Tongue (tissue), 2 donors: Measurements from ENCODE around the gene BCAS3. TPM values are rescaled to one million over a fixed set of nuclear protein-coding genes. Genes with fewer than 3 reads are reported as not detected.
"Not testable (repeated sequence)": the region's sequence is repeated elsewhere in the genome, so short reads cannot be mapped to it uniquely, and the experiment has no call there.

Experiments
- DNase-seq: peaks from one replicate; pipeline ENCODE4 v3.0.0-alpha.2; 2015
- total RNA-seq: library from RNA; depleted of rRNA; stranded (reverse); fragments of >200 nt; gene quantifications from one replicate; pipeline ENCODE4 v1.2.3, GENCODE V29; 2014

The BCAS3 gene
- total RNA-seq, 1 donor from 2014 or later: 40.2 TPM

DNA sequence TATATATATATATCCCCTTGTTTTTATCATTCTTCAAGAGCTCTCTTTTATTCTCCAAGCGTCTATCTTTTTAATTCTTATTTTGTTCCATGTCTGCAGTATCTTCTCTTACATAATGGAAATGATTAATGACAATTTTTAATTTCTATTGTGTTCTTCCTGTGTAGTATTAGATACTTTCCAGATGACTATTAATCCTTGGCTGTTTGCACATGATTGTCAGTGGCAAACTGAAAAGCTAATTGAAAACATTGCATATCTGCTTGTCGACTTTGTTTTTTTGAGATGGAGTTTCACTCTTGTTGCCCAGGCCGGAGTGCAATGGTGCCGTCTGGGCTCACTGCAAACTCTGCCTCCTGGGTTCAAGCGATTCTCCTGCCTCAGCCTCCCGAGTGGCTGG lies 124.7 kb downstream of the BCAS3 start:
- DNase-seq: no peak

DNA sequence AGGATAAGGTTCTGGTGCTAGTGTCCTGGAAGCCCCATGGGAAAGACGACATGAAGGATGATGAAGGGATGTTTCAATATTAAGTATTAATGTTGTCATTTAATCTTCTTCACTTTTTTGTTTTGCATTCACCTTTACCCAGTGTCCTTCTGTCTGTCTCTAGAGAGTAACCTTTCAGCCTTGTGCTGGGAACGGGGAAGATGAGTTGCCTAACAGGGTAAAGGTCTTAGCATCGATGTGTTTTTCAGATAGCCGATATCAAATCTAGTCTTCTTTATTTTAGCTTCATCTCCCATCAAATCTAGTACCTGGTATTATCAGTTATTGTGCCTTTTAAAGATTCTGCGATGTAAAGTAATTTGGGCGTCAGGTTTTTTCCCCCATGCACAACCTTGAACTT lies 125.4 kb downstream of the BCAS3 start:
- DNase-seq: no peak

DNA sequence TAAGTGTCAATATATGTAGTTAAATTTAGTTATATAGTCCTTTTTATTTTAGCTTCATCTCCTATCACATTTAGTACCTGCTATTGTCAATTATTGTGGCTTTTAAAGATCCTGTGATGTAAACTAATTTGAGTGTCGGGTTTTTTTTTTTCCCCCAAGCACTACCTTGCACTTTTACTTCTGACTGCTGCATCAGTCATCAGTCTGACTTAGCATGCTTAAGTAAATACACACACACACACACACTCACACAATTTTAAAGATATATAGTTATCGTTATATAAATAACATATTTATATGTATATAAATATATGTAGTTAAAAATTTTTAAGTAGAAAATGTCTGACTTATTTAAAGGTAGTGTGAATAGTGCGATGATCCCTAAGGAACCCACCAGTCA lies 127.2 kb downstream of the BCAS3 start:
- DNase-seq: no peak

DNA sequence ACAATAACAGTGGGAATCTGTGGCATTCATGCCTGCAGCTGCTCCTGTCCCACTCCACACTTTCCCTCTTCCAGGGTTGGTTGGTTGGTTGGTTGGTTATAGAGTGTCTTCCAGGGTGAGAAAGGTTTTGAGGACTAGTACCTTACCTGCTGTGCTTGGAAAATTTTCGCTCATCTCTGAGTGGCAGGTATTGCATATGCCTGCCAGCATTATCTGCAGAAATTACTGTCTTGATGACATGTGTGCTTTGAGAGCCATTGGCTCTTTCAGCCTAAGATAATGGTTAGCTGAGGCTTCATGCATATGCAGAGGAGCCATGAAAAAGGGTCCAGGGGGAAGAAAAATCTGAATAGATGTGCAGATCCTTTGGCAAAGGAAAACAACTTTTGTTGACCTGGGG lies 131.8 kb downstream of the BCAS3 start:
- no peak for DNase-seq

DNA sequence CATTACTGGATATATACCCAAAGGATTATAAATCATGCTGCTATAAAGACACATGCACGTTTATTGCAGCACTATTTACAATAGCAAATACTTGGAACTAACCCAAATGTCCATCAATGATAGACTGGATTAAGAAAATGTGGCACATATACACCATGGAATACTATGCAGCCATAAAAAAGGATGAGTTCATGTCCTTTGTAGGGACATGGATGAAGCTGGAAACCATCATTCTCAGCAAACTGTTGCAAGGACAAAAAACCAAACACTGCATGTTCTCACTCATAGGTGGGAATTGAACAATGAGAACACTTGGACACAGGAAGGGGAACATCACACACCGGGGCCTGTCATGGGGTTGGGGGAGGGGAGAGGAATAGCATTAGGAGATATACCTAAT lies 137.3 kb downstream of the BCAS3 start:
- DNase-seq: not testable (repeated sequence)

DNA sequence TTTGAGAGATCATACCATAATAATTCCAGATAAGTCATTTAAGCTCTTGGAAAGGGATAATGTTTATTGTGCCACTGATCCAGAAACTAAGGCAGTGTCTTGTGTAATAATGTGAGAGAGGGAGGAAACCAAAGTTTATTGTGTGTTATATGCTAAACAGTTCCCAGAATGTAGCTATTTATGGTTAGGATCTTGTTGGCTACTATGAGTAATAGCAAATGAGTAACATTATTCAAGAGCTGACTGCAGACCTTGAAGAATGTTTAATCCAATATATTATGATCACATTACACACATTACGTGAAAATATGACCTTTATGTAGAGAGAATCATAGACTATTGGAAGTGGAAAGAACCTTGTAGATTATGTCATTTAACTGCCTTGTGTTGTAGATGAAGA lies 139.5 kb downstream of the BCAS3 start:
- no peak for DNase-seq

DNA sequence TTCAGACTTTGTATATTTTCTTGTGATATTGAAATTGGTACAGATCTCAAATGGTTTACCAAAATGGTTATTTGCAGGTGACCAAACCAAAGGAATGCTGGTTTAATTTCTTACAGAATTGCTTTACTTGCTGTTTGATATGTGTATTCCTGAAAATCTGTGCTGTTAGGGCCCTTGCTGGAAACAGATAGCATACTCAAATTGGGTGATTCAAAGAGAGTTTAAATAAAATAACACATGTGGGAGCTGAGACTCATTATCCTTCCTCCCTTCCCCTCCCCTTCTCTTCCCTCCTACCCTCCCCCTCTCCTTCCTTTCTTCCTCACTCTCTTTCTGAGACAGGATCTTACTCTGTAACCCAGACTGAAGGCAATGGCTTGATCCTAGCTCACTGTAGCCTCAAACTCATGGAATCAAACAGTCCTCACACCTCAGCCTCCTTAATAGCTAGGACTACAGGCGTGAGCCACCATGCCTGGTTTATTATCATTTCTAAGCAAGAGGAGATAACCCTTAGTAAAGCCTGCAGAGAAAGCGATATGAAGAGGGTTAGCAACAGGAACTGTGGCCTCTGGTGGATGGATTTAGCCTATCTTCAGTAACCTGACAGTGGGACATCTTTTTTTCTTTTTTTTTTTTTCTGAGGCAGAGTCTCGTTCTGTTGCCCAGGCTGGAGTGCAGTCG lies 141.9 kb downstream of the BCAS3 start:
- no peak for DNase-seq

DNA sequence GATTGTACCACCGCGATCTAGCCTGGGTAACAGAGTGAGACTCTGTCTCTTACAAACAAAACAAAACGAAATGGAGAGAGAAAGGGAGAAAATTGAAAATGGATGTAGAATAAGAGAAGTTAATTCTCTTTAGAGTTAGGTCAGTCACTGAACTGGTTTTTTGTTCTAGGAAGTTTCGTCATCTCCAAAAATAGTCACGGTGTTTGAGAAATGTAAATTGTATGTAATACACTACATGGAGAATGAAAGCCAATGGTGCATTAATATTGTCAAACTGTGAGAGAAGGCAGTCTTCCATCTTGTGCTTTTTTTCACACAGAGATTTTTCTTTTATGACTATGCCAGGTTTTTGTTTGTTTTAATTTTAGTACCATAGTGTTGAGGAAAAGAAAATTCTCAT lies 145.9 kb downstream of the BCAS3 start:
- DNase-seq: peak; percentile 38

DNA sequence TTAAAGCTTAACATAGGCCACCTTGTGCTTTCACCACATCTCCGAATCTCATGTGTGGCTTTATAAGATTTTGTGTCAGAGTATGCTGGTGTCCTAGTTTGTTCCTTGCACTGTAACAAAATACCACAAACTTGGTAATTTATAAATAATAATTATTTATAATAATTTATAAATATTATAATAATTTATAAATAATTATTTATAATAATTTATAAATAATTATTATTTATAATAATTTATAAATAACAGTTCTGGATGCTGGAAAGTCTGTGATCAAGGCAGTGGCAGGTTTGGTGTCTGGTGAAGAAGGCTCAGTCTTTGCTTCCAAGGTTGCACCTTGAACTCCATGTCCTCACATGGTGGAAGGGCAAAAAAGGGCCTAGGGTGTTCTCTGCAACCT lies 147.7 kb downstream of the BCAS3 start:
- no peak for DNase-seq

DNA sequence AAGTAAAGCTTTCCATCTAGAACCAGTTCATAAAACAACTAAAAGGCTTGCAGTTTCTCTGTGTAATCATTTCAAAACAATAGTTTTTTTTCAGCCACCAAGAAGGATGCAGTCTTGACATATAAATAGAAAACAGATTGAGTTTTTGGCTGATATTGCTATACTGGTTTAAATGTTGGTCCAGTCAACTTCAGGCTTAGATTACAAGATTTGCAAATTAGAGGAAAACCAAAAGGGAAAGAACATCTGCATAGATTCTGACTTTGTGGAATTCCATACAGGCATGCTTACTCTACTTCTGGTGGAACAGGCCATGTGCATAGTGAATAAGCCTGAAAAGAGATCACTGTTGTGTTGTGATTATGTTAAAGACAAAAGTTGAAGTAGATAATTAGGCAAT lies 150.3 kb downstream of the BCAS3 start:
- DNase-seq: peak; percentile 58

DNA sequence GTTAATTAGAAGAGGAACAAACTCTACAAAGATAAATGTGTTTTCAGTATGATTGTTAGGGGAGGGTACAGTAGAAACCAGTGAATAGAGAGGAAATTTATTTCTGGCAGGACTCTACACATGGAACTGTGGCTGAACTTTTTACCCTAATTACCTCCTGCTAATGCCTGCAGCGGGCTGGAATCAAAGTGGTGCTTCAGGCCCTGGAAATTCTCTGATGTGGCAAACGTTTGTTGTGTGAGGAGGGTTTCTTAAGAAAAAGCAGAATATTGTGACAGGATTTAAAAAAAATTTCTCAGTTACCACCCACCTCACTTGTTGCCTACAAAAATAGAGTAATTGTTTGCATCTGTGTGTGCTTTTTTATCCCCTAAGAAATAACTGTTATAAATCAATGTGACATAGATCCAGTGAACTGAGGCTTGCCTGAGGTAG lies 154.5 kb downstream of the BCAS3 start:
- DNase-seq: peak; percentile 40

DNA sequence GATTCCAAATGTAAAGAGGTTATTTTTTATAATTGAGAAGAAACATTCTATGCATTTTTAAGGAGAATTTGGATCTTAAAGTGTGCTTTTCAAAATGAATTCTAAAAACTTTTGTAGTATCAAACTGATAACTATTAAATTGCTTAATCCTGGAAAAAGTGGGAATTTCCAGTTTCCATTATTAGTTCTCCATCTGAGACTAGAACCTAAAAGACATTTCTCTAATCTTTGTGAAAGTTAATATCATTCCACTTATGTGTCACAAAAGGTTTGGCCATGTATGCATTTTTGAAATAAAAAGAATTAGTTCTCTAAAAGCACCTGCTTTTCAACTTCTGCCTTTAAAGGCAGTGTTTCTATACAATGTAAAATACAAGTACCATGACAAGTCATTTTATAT lies 155.0 kb downstream of the BCAS3 start:
- no peak for DNase-seq

DNA sequence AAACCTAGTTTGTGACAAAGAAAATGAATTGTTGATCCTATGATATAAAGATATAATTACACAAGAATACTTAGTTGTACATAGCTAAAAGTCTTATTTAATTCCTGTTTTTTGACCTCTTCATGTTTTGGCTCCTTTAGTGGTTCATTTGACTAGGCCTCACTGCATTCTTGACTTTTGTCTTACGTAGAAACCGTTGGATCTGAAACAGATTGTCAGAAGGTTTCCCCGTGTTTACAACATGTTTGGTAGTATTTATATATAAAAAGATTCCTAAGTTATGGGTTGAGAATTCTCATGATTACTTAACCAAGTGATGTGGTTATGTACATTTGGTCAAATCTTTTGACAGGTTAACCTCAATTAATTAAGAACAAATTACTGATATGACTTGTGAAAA lies 162.8 kb downstream of the BCAS3 start:
- peak; percentile 14 for DNase-seq

DNA sequence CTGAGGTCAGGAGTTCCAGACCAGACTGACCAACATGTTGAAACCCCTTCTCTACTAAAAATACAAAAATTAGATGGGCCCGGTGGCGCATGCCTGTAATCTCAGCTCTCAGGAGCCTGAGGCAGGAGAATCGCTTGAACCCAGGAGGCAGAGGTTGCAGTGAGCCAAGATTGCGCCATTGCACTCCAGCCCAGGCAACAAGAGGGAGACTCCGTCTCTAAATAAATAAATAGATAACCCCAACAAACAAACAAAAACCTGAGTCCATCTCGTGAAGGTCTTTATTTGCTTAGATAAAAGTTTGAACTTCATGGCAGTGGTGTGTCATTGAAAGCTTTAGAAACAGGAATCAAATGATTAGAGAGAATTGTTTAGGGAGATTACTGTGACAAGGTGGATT lies 167.4 kb downstream of the BCAS3 start:
- no peak for DNase-seq

DNA sequence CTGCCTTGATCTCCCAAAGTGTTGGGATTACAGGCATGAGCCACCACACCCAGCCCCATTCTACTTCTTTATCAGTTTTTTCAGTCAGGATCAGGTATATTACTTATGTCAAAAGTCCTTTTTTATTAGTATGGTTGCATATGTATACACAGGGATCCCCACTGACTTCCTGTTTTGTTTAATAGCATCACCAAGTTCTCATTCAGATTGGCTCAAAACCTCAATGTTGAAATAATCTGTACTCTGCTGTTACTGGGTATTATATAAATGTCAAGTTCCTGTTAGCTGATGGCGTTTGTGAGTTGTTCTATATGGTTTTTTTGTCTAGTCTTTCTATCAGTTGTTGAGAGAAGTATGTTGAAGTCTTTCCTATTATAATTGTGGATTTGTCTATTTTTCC lies 168.5 kb downstream of the BCAS3 start:
- DNase-seq: no peak

DNA sequence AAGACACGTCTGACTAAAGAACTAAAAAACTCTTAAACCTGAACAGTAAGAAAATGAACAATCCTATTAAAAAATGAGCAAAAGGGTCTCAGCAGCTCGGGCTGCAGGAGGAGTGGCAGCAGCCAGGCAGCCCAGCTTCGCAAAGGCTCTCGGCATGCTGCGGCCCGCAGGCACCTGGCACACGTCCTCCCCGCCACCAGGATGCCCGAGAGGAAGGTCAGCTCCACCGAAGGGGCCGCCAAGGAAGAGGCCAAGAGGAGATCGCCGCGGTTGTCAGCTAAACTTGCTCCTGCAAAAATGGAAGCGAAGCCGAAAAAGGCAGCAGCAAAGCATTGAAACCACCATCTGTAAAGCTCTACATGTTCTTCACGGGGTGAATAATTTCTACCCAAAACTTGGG lies 173.5 kb downstream of the BCAS3 start:
- DNase-seq: no peak

DNA sequence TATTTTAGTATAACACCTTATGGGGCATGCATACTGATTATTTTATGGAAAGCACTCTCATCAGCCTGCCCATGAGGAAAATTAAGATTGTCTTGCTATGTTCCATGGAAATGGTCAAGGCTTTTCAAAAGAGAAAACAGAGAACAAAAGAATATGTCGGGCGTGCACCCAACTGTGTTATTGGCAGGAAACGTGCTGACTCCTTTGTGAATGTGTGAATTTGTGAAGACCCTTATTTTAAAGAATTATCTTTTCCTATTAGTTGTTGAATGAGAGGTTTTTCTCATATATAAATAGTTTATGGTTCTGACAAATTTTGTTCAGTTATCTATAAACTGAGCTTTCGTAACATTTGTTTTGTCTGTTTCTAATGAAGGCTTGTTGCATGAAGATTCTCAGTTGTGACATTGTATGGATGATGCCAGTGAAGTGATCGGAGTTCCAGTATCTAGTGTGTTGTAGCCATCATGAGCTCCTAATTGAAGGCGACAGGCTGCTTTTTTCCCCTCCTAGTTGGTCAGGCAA lies 180.0 kb downstream of the BCAS3 start:
- no peak for DNase-seq

DNA sequence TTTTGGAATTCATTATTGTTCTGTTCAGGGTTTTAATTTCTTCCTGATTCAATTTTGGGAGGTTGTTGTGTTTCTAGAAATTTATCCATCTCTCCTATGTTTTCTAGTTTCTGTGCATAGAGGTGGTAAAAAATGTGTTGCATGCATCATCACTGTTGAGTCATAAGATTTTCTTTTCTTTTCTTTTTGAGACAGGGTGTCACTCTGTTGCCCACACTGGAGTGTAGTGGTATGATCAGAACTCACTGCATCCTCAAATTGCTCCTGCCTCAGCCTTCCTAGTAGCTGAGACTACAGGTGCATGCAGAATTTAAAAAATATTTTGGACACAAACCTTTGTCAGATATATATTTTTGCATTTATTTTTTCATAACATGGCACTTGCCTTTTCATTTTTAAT lies 184.8 kb downstream of the BCAS3 start:
- no peak for DNase-seq

DNA sequence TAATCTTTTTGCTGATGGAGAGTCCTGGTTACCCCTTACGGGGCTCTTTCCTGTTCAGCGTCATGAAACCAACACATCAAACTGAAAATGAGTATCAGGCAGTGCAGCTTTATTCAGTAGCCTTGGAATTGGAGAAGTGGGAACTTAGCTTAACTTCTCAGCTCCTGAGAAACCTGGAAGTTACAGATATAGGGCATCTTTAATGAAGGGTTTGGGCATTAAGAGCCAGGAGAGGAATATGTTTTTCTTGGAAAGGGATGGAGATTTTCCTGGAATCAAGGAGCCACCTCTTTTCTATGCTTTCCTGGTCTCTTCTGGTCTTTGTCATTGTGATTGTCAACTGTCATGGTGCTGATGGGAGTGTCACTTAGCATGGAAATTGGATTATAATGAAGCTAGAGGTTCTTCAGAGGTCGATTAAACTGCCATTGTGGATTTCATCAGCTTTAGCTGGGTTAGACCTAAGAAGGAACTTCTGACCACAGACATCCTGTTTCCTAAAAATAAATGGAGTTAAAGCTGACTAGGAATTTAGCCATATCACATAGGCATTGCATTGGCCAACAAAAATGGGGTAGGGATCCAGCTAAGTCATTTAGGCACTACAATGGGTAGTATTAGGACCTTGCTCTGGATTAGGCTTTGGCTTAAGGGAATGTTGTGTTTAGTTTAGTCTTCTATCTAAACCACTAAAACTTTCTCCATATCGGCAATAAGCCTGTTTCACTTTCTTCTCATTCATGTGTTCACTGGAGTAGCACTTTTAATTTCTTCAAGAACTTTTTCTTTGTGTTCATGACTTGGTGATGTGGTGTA lies 186.4 kb downstream of the BCAS3 start:
- DNase-seq: no peak

DNA sequence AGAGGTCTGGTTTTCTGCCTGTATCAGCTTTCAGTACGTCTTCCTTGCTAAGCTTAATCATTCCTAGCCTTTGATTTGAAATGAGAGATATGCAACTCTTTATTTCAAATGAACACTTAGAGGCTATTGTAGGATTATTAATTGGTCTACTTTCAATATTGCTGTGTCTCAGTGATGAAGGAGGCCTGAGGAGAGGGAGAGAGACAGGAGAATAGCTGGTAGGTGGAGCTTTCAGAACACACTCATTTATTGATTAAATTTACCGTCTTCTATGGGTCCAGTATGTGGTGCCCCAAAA lies 187.0 kb downstream of the BCAS3 start:
- DNase-seq: no peak

DNA sequence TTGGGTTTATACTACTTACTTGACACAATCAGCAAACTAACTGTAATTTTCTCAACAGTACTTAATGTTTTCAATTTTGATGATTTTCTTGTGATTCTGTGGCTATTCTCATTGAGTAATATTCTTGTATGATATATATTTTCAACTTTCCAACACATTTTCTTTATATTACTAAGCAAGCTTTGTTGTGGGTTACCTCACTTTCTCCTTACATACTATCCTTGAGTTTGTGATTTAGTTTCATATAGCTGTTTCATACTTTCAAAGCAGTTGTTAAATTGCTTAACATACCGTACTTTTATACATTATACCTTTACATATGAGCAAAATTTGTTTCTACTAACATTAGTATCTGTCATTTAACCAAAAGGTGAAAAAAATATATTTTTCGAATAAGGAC lies 197.1 kb downstream of the BCAS3 start:
- DNase-seq: no peak

DNA sequence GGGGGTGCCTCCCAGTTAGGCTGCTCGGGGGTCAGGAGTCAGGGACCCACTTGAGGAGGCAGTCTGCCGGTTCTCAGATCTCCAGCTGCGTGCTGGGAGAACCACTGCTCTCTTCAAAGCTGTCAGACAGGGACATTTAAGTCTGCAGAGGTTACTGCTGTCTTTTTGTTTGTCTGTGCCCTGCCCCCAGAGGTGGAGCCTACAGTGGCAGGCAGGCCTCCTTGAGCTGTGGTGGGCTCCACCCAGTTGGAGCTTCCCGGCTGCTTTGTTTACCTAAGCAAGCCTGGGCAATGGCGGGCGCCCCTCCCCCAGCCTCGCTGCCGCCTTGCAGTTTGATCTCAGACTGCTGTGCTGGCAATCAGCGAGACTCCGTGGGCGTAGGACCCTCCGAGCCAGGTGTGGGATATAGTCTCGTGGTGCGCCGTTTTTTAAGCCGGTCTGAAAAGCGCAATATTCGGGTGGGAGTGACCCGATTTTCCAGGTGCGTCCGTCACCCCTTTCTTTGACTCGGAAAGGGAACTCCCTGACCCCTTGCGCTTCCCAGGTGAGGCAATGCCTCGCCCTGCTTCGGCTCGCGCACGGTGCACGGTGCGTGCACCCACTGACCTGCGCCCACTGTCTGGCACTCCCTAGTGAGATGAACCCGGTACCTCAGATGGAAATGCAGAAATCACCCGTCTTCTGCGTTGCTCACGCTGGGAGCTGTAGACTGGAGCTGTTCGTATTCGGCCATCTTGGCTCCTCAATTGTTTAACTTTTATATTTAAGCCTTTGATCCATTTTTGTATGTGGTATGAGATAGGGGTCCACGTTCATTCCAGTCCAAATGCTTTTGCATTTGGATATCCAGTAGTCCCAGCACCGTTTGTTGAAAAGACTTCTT lies 209.3 kb downstream of the BCAS3 start:
- DNase-seq: not testable (repeated sequence)

DNA sequence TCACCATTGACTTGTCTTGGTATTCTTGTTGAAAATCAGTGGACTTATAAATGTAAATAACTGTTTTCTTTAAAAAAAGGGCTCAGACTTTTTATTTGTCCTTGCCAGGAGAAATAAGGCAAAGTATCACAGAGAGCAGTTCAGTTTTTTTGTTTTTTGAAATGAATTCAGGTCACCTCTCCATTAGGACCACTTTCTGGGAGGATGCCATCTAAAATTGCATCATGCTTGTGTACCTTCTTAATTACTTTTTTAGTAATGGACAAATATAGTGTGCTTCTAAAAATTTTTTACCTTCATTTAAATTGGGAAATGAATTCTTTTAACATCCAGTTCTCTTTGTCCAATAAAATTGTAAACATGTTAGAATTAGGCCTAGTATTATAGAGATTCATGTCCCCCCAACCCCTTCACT lies 210.0 kb downstream of the BCAS3 start:
- DNase-seq: no peak
